Measurements from ENCODE around the gene ADGRD1. TPM values are rescaled to one million over a fixed set of nuclear protein-coding genes. Genes with fewer than 3 reads are reported as not detected.
"Not testable (repeated sequence)": the region's sequence is repeated elsewhere in the genome, so short reads cannot be mapped to it uniquely, and the experiment has no call there.

The ADGRD1 gene
- total RNA-seq, 1 donor from 2014 or later: not detected

- no peak for DNase-seq (ENCODE audit: low read depth, low spot score)
Measured at GRCh38 chr12:131116468-131117117, 162.9 kb downstream of the ADGRD1 start.

- DNase-seq (ENCODE audit: low read depth, low spot score): no peak
Measured at GRCh38 chr12:131117438-131118245, 163.9 kb downstream of the ADGRD1 start.

DNA sequence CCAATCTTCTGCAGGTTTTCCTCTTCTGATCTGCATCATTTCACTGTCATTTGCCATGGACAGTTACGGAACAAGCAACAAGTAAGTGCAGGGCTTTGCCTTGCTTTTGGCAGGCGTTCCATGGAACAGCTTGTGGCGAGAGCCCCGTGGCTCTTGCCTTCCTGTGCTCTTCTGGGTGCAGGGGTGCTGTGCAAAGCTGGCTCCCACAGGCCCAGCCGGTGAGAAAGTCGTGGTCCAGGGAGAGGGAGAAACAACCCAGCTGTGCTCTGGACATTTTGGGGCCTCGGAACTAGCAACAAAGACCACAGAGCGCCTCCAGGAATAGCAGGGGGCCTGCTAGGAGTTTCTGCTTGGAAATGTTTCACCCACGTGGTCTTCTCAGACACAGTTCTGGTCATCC lies 164.7 kb downstream of the ADGRD1 start:
- DNase-seq (ENCODE audit: low read depth, low spot score): no peak

DNA sequence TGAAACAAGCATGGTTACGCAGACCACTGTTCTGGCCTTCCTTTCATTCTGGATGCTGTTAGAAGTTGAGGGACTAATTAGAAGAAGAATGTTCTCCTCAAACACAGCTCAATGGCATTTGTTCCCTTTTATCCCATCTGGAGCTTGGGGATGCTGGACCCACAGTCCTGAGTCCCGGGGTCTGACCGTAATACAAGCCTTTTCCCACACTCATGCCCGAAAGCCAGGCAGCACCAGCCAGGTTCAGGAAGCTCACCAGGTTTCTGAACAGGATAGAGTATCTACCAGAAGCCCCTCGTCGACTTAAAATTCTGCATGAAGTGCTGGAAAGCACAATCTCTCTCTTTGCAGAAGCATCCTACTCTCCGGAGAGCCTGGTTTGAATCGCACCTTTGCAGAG lies 165.6 kb downstream of the ADGRD1 start:
- not testable (repeated sequence) for DNase-seq (ENCODE audit: low read depth, low spot score)

DNA sequence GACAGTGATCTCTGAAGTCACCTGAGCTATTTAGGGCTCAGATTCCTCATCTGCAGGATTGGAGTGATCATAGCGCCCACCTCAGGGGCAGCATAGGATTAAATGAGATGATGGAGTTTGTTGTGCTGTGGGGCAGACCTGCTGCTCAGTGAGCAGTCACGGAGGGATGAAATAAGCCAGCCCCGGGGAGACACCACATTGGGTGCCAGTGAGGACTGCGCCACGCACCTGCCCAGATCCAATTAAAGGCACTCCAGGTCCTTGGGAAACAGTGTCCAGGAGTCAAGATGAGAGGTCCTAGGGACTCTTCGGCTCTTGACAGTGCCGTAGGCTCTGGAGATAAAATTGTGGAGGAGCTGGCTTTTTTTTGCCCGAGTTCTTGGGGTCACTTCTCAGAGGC lies 166.2 kb downstream of the ADGRD1 start:
- DNase-seq (ENCODE audit: low read depth, low spot score): no peak

DNA sequence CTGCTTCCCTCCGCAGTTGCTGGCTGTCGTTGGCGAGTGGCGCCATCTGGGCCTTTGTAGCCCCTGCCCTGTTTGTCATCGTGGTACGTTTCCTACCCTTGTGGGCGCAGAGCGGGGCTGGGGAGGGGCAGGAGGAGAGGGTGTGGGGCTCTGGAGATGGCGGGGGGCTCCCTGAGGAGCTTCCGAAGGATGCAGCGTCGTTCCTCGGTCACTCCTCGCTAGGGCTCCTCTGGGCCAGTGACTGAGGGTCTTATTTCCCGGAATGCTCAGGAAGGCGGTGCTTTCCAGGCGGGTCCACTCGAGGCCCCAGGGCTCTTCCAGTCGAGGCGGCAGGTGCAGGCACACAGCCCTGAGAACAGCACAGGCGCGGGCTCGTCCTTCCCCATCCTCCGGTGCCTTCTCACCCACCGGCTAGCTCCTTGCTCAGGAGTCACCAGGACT lies 167.1 kb downstream of the ADGRD1 start:
- no peak for DNase-seq (ENCODE audit: low read depth, low spot score)

DNA sequence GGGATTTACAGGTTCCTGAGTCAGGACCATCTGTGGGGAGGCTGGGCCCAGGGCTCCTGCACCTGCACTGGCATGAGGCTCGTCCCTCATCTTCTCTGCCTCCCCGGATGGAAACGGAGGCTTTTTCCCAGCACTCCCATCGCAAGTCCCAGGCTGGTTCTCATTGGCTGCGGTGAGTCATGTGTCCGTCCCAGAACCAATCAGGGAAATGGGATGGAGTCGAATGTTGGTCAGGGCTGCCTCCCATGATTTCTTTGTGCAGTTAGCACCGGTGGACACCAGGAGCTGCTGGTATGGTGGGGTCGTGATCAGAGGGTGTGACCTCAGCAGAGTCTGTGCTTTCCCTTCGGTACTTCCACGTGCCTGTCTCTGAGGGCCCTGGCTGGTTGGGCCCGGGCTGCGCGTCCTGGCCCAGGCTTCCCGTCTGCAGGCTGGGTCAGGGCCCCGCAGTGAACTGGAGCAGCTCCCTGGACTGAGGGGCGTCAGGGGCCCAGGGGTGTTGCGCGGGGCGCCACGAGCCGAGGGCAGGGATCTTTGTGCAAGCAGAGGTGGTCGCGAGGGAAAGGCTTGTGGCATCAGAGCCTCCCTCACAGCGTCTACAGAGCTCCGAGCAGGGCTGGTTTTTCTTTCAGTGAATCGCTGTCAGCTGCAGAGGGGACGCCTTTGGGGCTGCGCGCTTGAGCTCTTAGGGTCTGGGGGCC lies 168.1 kb downstream of the ADGRD1 start:
- no peak for DNase-seq (ENCODE audit: low read depth, low spot score)

DNA sequence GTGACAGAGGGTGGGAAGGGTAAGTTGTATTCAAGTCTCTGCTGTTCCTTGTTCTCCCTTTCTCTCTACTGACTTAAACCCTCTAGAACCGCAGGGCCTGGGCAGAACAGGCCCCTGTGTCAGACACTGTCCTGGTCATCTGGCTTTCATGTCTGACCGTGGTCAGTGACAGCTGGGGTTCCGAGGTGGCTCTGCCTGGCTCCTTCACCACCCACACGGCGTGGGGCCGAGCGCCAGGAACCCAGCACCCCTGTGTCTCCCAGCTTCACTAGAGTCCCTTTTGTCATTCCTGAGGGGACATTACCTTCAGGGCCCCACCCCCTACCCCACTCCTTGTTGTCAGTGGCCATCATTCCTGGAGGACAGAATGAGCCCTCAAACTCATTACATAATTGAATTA lies 168.9 kb downstream of the ADGRD1 start:
- DNase-seq (ENCODE audit: low read depth, low spot score): no peak

GRCh38 chr12:131123817-131124216 lies 170.1 kb downstream of the ADGRD1 start:
- DNase-seq (ENCODE audit: low read depth, low spot score): no peak

- no peak for DNase-seq (ENCODE audit: low read depth, low spot score)
Measured at GRCh38 chr12:131124487-131125280, 171.0 kb downstream of the ADGRD1 start.

GRCh38 chr12:131126662-131127173 lies 173.0 kb downstream of the ADGRD1 start:
- no peak for DNase-seq (ENCODE audit: low read depth, low spot score)

DNA sequence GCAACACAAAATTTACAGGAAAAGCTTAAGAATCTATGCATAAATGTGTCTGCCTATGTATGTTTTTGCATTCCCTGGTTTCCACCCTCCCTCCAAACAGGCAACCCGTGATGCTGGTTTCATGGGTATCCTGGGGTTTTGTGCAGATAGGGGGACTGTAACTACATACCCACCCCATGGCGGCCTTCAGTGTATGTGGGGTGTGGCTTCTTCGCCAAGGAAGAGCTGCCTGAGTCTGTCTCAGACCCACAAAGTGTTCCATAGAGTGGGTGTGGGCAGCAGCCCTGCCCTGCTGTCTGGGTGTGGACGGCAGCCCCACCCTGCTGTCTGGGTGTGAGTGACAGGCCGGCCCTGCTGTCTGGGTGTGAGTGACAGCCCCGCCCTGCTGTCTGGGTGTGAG lies 174.8 kb downstream of the ADGRD1 start:
- DNase-seq (ENCODE audit: low read depth, low spot score): no peak

GRCh38 chr12:131128966-131129619 lies 175.4 kb downstream of the ADGRD1 start:
- DNase-seq (ENCODE audit: low read depth, low spot score): not testable (repeated sequence)

DNA sequence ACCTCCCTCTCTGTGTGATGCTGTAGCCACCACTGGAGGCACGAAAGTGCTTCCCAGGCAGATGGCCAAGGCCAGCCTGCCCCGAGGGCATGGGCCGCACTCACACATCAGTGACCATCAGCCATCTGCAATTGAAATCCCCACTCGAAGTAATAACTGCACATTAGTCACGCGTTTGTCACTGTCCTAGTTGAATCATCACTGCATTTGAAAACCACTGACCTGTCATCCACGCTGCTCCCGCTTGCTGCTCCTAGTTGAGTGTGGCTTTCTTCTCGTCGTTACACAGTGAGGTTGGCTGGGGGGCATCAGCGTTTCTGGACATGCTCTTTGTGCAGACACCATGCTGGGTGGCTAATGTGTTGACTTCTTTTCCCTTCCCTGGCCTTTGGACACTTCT lies 176.1 kb downstream of the ADGRD1 start:
- DNase-seq (ENCODE audit: low read depth, low spot score): no peak

GRCh38 chr12:131130311-131130911 lies 176.7 kb downstream of the ADGRD1 start:
- DNase-seq (ENCODE audit: low read depth, low spot score): no peak

DNA sequence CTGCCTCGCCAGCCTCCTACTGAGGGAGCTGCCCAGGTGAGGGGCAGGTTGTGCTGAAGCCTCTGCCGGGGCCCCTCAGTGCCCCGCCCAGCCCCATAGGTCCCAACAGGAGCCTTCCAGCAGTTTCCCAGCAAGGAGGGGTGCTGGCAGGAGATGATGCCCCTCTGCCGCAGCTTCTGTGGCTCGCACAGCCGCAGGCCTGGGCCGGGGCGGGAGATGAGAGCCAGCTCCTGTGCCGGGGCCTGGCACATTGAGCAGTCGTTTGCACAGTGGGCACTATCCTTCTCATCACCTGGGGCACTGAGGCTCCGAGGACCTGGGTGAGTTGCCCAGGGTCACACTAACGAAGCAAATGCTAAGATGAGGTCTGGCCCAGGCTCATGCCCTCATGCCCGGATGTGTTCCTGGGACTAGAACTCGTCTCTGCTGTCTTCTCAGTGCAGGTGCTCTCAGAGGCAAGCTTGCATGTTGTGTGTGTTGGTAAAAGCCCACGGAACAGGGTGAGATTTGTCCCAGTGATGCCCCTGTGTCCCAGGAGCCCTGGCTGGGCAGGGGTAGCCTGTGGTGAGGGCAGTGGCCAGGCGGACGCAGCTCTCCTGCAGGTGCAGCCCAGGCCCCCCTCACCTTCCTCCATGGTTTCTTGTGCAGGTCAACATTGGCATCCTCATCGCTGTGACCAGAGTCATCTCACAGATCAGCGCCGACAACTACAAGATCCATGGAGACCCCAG lies 177.5 kb downstream of the ADGRD1 start:
- no peak for DNase-seq (ENCODE audit: low read depth, low spot score)

DNA sequence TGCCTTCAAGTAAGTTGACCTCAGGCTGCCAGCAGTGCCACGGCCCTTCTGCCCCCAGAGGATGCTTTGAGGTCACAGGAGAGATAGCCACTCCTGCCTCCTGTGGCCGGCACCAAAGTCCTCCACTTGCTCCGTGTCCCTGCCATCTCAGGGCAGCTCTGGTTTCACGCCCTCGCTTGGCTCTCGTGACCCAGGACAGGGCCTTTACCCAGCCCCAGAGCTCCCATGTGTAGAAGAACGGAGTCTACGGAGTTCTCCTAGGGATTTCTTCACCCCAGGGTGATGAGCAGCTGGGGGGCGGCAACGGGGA lies 178.1 kb downstream of the ADGRD1 start:
- DNase-seq (ENCODE audit: low read depth, low spot score): no peak

- no peak for DNase-seq (ENCODE audit: low read depth, low spot score)
Measured at GRCh38 chr12:131132118-131132892, 178.6 kb downstream of the ADGRD1 start.

All from pulmonary artery endothelial cell (primary cell).